Mammary epithelial cell (primary cell): ENCODE measurements around the gene RRP1B.

Source experiments
- CTCF ChIP-seq, 2 donors: IDR thresholded peaks in 1 of 2; conservative IDR thresholded peaks in 1 of 2; 2 replicates each; pipeline ENCODE4 v1.5.1; 2011 to 2012; ENCODE audit warnings: inconsistent platforms in 2 of 2, low read length in 2 of 2, mild to moderate bottlenecking in 2 of 2, control low read depth in 1 of 2, low read depth in 1 of 2; ENCODE audit not compliant: insufficient read depth in 1 of 2; ENCODE audit errors: extremely low read depth in 1 of 2
- EZH2 ChIP-seq: IDR thresholded peaks from 2 replicates; pipeline ENCODE4 v1.6.1; 2012; ENCODE audit warnings: low read length, inconsistent platforms, borderline replicate concordance

DNA sequence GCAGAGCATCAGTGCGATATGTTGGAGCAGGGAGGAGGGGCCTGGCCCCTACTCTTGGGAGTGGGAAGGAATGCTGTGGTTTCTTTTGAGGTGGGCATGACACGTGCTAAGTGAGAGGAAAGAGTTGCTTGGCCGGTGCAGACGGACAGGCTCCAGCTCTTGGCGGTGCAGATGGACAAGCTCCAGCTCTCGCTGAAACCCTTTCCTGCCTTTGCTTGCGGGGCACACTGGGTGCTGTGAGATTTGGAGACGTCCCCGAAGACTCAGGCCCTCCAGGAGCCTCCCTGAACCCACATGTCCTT is 75.5 kb downstream of the RRP1B start:
- TF ChIP-seq EZH2 (no peak), CTCF (conservative IDR thresholded peaks at IDR 0.05 in 1 of 2, IDR thresholded peaks at IDR 0.05 in 1 of 2; ENCODE audit: extremely low read depth in 1 of 2, insufficient read depth in 1 of 2, low read depth in 1 of 2, low read length in 2 of 2) (no peak)
